K562 (cell line): ENCODE measurements around the gene SLC34A2. TPM values are rescaled to one million over a fixed set of nuclear protein-coding genes. Genes with fewer than 3 reads are reported as not detected.

Experiments used
- ESRRA ChIP-seq: fragments of 450-650 bp; IDR thresholded peaks from 2 replicates; pipeline ENCODE4 v1.6.1; 2014; ENCODE audit warnings: low read depth, mild to moderate bottlenecking, moderate library complexity, borderline replicate concordance
- PHB ChIP-seq: fragments of 250-450 bp; sonication (Bioruptor Pico); IDR thresholded peaks from 2 replicates; pipeline ENCODE4 v1.5.0; 2021
- RBM22 ChIP-seq: fragments of 200-400 bp; formaldehyde crosslinking; IDR thresholded peaks from 2 replicates; pipeline ENCODE4 v1.6.1; 2018; ENCODE audit warnings: low read length, low read depth; ENCODE audit not compliant: poor library complexity, severe bottlenecking
- ZNF449 ChIP-seq: fragments of 250-450 bp; sonication (Bioruptor Pico); IDR thresholded peaks from 2 replicates; pipeline ENCODE4 v1.8.0; 2022; ENCODE audit warnings: moderate library complexity, mild to moderate bottlenecking, inconsistent platforms
- polyA plus RNA-seq, 8 experiments: library from polyadenylated mRNA; depleted of rRNA in 4 of 8; stranded (reverse) in 5 of 8; unstranded in 3 of 8; fragments of >200 nt; fragmentation: Nextera tagmentation in 2 of 8; fragmentation: Illumina TruSeq in 1 of 8; extraction: Ambion mirVana in 2 of 8; extraction: Trizol in 1 of 8; gene quantifications; 2 replicates each; pipeline versions ENCODE4 v1.2.1 to v1.2.3, GENCODE V29; 2011 to 2014; ENCODE audit warnings: inconsistent platforms in 1 of 8, missing spikeins in 1 of 8
- total RNA-seq, 7 experiments: library from RNA; depleted of rRNA in 6 of 7; stranded (reverse); fragments of >200 nt in 6 of 7; fragmentation: Illumina TruSeq in 2 of 7; extraction: Trizol in 2 of 7; gene quantifications; 2 replicates each; pipeline versions ENCODE4 v1.2.1 to v1.2.3, GENCODE V29; 2011 to 2021; ENCODE audit warnings: low replicate concordance in 1 of 7
- TF ChIP-seq, protein P1 (sequence below): fragments of 250-450 bp; sonication (Bioruptor Pico); IDR thresholded peaks from 2 replicates; pipeline ENCODE4 v1.4.0; 2020

Gene SLC34A2
- total and polyA plus RNA-seq, 9 of the 15 experiments (the other 6 are each of a cell fraction or from before 2014, with no cell fraction given): 1.5 TPM; not detected in 8

DNA sequence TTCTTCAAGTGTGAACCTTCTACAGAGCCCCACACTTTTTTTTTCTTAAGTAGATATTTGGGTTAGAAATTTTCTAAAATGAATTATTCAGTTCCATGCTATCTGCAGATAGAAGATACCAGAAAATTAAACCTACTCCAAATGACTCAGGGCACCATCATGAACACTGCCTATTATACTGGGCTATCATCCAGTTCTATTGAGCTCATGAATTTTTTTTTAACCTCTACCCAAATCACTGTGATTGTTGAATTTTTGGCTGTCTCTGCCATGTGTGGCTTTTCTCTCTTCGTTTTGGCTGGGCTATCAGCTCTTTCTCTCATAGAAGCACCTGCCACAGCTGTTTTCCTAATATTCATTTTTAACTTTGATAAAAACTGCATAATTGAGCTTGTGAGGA lies 31.0 kb upstream of the SLC34A2 start (continued):
- TF ChIP-seq, protein P1, sequence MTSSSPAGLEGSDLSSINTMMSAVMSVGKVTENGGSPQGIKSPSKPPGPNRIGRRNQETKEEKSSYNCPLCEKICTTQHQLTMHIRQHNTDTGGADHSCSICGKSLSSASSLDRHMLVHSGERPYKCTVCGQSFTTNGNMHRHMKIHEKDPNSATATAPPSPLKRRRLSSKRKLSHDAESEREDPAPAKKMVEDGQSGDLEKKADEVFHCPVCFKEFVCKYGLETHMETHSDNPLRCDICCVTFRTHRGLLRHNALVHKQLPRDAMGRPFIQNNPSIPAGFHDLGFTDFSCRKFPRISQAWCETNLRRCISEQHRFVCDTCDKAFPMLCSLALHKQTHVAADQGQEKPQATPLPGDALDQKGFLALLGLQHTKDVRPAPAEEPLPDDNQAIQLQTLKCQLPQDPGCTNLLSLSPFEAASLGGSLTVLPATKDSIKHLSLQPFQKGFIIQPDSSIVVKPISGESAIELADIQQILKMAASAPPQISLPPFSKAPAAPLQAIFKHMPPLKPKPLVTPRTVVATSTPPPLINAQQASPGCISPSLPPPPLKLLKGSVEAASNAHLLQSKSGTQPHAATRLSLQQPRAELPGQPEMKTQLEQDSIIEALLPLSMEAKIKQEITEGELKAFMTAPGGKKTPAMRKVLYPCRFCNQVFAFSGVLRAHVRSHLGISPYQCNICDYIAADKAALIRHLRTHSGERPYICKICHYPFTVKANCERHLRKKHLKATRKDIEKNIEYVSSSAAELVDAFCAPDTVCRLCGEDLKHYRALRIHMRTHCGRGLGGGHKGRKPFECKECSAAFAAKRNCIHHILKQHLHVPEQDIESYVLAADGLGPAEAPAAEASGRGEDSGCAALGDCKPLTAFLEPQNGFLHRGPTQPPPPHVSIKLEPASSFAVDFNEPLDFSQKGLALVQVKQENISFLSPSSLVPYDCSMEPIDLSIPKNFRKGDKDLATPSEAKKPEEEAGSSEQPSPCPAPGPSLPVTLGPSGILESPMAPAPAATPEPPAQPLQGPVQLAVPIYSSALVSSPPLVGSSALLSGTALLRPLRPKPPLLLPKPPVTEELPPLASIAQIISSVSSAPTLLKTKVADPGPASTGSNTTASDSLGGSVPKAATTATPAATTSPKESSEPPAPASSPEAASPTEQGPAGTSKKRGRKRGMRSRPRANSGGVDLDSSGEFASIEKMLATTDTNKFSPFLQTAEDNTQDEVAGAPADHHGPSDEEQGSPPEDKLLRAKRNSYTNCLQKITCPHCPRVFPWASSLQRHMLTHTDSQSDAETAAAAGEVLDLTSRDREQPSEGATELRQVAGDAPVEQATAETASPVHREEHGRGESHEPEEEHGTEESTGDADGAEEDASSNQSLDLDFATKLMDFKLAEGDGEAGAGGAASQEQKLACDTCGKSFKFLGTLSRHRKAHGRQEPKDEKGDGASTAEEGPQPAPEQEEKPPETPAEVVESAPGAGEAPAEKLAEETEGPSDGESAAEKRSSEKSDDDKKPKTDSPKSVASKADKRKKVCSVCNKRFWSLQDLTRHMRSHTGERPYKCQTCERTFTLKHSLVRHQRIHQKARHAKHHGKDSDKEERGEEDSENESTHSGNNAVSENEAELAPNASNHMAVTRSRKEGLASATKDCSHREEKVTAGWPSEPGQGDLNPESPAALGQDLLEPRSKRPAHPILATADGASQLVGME (CRISPR knock-in tag): no peak
- no peak for TF ChIP-seq RBM22
- no peak for TF ChIP-seq PHB
- TF ChIP-seq ZNF449 (CRISPR knock-in tag): no peak
- no peak for TF ChIP-seq ESRRA
